GM21619 (cell line): ENCODE measurements around the gene KDM4C.
A peak's percentile ranks its signal among the peaks of the same experiment; 100 is the strongest.

Experiments used
- ATAC-seq: cut with Tn5 transposase; IDR thresholded peaks from one replicate; pipeline ENCODE4 v1.9.1; 2021; ENCODE audit not compliant: unreplicated experiment

KDM4C gene

DNA sequence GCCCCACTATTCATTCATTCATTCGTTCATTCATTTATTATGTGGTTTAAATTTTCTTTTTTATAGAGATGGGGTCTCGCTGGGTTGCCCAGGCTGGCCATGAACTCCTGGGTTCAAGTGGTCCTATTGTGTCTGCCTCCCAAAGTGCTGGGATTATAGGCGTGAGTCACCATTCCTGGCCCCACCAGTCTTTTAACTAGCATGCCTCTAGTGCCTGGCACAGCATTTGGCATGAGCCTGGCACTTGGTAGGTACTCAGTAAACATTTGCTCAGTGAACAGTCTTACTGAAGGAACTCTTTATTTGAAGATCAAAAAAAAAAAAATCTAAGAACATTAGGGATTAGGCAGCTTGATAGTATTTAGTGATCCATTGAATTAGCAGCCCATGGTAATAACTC lies 98.1 kb downstream of the KDM4C start:
- ATAC-seq: no peak

DNA sequence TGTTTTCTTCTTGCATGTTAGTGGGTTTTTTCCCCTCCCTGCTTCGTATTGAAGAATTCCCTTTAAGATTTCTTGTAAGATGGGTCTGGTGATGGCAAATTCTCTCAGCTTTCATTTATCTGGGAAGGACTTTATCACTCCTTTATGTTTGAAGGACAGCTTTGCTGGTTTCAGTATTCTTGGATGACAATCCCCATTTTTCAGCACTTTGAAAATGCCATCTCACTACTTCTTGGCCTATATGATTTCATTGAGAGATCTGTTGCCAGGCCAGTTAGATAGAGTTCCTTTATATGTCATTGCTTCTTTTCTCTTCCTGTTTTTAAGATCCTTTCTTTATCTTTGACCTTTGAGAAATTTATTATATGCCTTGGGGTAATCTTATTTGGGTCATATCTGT lies 106.3 kb downstream of the KDM4C start:
- no peak for ATAC-seq

DNA sequence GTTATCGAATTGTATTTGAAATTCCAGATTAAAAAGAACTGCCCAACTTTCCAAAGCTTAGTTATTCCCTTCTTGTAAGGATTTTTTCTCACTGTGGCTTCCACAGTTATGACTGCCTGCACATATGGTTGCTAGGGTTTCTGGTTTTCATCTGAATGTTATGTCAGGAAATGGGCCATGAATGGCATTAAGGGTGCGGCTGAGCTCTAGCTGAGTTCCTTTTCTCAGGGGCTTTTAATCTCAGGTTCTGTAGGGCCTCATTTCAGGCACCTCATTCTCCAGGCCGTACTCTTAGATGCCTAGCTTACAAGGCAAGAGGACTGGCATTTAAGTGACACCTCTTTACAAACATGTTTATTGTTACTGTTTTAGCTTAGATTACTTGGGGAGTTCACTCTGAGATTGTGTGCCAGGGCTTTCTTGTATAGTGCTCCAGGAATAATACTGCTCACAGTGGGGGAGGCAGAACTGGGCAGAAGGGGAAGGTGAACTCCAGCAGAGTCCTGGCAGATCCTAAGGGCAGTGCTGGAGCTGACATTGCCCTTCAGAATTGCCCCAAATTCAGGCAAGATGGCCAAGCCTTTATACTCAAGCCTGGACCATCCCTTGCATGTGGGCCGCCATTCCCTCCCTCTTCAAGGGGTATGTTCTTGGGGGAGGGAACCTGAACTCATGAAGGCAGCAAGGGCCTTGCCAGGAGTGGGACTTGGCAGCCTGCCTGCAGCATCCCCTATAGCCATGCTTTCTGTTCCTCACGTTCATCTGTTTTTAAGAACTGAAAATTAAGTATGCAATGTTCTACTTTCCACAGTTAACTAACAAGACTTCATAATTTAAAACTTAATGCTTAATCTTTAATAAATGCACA lies 111.5 kb downstream of the KDM4C start:
- no peak for ATAC-seq

DNA sequence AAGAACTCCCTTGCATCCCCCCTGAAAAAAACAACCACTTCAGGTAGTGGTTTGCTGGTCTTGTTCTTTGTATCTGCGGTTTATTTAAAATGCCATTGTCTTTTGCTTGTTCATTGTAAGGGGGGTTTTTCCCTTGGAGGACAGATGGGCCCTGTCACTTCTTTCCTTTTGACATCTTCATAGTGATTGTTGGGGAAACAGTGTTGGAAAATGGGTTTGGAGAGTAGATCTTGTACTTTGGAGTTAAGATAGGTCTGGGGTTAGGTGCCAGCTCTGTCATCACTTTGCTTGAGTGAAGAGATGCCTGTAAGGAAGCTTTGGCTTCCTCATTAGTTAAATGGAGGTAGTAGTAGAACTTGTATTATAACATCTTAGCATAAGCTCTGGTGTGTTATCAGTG lies 112.4 kb downstream of the KDM4C start:
- ATAC-seq: no peak

DNA sequence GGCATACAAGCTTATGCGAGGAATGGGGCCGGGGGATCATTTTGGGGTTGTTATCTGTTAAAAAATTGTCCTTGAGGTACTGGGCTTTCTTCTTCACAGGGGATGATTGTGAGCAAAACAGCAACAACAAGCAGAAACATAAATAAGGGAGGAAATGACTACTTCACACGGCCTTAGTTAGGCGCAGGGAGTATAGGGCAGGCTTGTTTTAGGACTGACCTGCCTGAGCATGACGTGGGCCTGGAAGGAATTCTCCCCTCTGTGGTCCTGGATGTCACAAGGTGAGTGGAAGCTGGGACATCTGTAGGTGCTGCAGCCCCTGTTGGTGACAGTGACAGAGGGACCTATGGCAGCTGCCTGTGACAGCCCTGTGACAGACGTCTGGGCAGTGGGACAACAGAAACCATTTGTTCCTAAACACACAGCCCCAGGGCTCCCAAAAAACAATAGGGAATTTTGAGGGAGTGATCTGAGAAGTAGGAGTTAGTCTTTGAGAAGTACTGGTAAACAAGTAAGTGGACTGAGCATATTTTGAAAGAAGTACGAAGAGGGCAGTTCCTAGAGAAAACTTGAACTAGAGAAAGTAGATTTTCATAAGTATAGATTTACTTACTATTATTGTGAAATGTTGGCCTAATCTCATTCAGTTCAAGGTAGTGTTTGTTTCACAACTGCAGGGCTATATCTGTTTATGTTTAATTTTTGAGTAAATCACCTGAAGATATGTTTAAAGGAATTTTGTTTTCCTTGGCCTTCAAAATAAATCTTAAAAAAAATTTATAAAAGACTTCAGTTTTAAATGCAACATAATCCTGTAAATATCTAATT lies 113.1 kb downstream of the KDM4C start:
- ATAC-seq: no peak

DNA sequence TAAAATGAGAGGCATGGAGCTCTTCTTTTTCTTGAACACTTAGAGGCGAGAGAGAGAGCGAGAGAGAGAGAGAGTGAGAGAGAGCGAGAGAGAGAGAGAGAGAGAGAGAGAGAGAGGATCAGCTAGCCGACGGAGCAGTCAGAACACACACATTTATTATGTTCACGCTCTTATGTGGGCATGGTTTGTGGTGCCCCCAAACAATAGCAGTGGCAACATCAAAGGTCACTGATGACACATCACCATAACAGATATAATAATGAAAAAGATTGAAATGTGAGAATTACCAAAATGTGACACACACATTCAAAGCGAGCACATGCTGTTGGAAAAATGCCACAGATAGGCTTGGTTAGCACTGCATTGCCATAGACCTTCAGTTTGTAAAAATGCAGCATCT lies 116.1 kb downstream of the KDM4C start:
- no peak for ATAC-seq

DNA sequence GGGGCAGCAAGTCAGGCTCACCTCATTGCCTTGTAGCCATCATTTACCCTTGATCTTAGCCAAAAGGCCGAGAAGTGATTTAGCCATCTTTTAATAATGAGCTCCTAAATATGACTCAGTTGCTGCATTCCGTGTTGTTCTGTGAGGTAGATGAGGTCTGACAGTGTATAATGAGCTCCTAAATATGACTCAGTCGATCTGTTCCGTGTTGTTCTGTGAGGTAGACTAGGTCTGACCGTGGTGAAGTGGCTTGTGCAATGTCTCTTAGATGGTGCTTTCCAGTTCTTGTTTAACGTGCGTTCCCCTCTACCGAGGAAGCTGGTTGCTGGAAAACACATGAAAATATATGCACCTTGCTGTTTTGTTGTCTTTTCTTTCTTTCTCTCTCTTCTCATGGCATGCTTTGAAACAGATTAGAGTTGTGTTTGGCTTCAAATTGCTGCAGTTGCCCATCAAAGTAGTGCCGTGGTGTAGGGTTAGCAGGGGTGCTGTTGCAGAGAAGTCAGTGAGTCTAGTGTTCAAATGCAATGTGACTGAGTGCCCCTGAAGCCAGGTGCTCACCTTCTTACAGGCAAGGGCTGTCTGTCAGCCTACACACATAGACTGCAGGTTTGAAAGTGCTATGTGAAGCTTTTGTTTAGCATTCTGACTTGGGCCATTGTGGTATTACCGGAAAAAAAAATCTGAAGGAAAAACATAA lies 118.6 kb downstream of the KDM4C start:
- no peak for ATAC-seq

DNA sequence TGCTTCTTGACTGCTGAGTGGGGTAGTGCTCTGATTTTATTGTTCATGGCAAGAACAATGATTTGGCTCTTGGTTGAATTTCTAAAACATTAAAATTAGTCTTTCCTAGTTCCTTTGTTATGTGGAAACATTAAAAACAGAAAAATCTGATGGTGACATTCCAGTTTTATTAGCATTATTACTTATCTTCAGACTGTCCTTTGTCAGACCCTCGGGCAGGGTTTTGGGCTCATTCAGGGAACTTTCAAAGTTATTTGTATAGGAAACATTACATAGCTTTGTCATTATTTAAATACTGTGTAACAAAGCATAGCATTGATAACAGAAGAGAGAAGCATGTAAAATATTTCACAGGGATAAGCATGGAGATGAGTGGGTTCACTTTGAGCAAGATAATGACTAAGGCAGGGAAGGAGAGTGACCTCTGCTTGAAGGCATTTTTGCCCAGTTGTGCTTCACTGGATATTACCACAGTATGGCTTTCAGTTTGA lies 119.9 kb downstream of the KDM4C start:
- ATAC-seq: no peak

DNA sequence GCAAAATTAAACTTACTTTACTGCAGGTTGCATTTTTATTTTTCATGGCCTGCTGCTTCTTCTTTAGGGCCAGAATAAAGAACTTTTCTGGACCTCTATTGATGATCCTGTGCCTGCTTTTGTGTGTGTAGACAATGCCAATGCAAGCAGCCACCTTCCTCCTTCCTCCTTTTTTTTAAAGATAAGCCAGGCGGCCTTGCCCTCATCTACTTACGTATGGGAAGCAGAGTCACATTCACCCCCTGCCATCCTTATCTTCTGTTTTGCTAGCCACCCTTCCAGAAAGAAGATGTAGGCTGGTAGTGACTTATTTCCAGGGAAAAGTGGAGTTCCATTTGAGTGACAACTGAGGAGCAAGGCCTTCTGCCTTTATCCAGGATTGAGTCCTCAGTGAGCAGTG lies 122.9 kb downstream of the KDM4C start:
- ATAC-seq: no peak

DNA sequence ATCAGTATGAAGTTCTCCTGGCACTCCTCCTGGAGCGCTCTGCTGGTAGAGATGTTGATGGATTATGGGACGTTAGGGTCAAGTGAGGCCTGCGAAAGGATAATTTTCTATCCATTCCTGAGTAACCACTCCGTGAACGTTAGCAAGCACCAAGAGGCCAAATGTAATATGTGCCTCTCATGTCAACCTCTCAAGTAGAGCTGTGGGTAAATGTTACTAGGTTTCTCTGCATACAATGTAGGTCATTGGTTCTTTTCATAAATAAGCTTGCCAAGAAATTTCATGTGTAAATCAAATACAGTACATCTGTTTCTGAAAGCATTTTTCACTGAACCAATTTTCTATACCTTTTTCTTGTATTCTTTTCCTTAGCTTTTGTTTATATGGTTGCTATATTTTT lies 126.3 kb downstream of the KDM4C start:
- ATAC-seq: no peak

DNA sequence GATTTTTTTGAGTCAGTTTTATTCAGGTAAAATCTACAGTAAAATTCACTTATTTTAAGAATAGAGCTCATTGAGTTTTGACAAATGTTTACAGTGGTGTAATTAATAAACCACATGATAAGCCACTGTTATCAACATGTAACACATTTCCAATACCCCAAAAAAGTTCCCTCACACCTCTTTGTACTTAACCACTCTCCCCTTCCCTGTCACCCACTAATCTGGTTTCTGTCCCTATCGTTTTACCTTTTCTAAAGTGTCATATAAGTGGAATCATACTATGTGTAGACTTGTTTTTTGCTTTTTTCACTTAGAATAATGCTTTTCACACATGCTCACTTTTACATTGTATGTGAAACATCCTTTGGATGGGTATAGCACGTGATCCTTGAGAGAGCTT lies 127.2 kb downstream of the KDM4C start:
- ATAC-seq: no peak

DNA sequence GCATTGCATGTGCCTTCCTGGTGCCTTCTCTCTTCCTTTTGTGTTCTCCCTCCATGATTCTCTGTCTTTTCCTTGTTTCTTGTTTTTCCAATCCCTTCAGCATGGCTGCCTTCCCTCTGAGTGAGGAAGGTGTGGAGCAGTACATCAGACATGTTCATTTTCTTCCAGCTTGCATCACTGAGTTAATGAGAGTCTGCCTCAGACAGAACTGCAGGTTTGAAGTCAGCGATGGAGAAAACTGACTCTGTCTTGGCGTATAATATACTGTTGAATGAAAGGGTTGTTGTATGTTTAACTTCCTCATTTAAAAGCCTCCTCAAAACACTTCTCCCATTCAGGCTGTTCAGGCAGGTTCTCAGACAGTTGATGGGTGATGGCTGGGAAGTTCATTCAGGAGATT lies 129.3 kb downstream of the KDM4C start:
- no peak for ATAC-seq

DNA sequence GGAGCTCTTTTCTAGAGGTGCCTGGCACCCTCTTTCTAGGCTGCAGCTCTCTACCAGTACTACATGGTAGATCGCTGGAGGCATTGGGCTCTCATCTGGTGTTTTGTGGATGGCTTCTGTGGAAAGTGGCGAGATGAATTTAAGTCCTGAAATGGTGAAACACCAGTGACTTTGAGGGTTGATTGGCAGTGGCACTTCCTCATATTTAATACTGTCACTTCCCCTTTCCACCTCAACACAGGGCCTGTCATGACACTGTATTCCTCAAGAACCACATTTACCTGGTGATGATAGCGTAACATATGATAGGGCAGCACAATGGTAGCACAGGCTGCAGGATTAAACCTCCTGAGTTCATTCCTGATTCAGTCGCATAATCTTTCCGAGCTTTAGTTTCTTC lies 132.1 kb downstream of the KDM4C start:
- no peak for ATAC-seq

DNA sequence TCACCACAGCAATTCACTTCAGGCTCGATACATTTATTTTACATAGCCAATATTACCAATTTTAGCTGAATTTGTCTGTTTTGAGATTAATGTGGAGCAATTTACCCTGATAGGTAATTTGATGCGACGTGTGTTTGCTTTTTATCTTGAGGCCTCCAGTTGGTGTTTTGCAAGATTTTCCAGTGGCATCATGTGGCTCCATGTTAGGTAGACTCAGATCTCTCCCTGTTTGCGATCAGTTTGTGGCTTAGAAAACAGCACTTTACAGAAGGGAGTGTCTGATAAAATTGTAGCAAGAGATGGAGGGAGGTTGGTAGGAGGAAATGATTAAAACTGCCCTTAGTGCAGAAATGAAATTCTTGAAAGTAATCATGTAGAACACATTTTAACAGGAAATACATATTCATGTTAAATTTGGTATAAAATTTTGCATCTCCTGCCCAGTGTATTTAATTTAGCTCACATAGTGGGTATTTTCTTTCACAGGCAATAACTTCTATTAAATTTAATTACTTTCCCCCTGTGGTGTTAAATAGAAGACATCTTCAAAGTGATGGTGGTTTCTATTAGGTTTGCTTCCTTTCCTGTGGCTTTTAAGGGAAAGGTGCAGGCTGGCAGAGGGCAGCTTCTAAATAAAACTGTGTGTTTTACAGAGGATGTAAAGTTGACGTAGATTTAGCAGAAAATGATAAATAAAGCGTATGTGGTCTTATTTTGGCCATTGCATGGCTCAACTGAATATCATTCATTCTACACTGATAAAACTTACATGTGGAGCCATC lies 135.8 kb downstream of the KDM4C start:
- ATAC-seq: peak; percentile 27

DNA sequence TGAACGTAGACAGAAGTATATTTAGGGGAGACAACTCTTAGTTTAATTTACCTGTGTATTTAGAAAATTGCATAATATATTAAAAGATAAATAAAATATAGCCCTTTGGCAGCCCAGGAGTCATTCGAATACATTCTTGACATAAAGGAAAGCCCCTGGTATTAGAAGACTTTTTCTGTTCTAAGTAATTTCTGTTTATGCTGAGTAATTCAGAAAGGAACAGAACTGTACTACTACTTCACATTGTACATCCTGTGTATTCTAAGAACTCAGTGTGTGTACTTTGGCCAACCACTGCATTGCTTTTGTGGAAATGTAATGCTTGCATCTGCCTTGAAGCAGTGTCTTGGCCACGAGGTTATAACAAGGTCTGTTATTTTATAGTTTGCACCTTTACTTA lies 136.4 kb downstream of the KDM4C start:
- peak; percentile 92 for ATAC-seq

DNA sequence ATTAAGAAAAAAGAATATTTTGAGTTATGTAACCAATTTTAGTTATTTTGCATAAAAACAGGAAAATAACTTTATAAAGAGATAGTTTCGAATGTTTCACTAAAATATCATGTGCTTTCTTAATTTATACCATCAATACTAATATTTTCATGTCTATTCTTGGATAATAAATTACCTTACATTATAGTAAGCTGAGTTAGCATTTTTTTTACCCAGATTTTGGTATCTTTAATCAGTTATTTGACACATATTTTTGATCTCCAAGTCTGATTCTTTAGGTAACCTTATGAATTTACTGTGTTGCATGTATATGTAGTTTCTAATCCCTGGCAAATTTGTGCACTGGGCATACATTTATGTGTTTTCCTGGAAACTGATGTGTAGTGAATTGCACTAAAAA lies 138.0 kb downstream of the KDM4C start:
- ATAC-seq: no peak

DNA sequence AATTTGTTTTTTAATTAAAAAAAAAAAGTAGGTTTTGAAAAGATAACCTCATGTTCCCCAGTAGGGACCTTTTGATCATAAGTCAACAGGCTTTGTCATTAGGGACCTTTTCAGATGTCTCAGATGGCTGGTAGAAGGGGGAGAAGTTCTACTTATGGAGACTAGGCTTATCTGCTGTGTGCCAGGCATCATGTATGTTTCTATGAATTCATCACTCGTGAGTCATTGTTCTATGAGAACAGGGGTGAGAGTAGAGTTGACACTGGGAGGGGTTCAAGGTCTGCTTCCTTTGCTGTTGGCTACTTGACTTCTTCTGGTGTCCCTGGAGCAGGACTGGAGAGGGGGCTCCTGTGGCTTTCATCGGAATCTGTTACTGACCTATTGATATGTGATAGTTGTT lies 138.8 kb downstream of the KDM4C start:
- ATAC-seq: no peak

DNA sequence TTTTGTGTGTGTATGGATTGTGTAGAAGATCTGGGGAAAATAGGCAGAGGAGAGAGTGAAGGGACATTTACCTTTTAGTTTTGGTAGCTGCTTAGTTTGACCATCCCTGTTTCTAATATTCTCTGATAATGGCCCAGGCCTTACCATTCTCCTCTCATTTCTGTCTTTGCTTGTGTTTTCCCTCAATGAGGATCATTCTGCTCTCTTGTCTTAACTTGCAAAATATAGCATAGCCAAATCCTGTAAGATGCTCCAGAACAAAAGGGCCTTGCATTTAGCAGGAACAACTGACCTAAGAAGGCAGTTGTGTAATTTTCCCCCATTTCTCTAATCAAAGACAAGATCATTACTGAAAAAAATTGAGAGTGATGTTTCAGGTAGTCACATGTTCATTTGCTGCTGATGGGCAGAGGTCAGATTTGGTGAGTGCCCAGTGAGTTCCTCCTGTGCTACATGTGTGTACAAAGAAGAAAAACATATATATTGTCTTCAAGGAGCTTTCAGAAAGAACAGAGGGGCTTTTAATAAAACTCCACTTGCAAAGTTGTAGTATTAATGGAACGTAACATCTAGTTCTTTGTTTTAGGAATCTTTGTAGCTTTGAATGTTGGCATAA lies 139.5 kb downstream of the KDM4C start:
- no peak for ATAC-seq

DNA sequence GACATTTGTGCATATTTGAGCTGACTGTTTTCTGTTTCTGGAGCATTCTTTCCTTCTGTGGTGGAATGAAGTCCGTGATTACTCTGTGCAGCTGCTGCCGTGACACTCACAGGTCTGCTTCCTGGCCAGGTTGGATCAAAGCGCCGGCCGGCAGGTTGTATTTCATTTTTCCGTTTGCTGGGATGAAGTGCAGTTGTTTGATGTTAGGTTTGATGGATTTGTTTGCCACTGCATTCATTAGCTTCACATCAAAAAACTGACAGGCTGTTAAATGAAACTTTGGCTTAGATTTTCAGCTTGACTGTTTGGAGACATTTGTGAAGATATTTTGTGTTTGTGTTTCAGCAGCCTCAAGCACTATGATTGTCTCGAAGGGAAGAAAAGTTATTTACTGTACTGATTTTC lies 140.1 kb downstream of the KDM4C start:
- ATAC-seq: no peak

DNA sequence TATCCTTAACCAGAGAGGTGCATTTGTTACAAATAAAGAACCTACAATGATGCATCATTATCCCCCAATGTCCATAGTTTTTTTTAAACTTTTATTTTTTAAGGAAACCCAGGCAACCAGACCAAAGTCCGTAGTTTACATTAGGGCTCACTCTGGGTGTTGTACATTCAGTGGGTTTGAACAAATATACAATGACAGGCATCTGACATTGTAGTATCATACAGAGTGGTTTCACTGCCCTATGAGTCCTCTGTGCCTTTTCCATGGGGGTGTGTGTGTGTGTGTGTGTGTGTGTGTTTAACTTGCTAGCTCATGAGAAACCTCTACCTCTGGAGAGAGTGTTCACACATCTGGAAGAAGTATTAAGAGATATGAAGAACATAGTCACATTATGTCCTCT lies 141.5 kb downstream of the KDM4C start:
- no peak for ATAC-seq
